Fibroblast of mammary gland (primary cell): ENCODE results near the gene F8.
"Not testable (repeated sequence)": the region's sequence is repeated elsewhere in the genome, so short reads cannot be mapped to it uniquely, and the experiment has no call there.

Experiments
- DNase-seq: peaks from one replicate; pipeline ENCODE4 v3.0.0-alpha.2; 2010; ENCODE audit warnings: low read depth
- H3K4me3 ChIP-seq: 2 replicates; pipeline ENCODE4 v1.5.1; 2011; ENCODE audit warnings: low read depth, mild to moderate bottlenecking, low read length, moderate library complexity; ENCODE audit not compliant: control insufficient read depth
- CTCF ChIP-seq: conservative IDR thresholded peaks from 2 replicates; pipeline ENCODE4 v1.5.1; 2011; ENCODE audit warnings: low read depth, low read length, inconsistent platforms; ENCODE audit not compliant: control insufficient read depth, insufficient read depth

Gene F8

GRCh38 chrX:154828016-154828408 lies 194.5 kb downstream of the F8 start:
- no peak for TF ChIP-seq CTCF
- no peak for DNase-seq
- no peak overlapping the region for H3K4me3 ChIP-seq

- DNase-seq: no peak
- H3K4me3 ChIP-seq: no peak overlapping the region
- no peak for TF ChIP-seq CTCF
Measured at GRCh38 chrX:154827194-154828015, 195.1 kb downstream of the F8 start.

GRCh38 chrX:154825586-154825985 lies 196.9 kb downstream of the F8 start:
- DNase-seq, H3K4me3 ChIP-seq: not testable (repeated sequence)

- no peak for TF ChIP-seq CTCF
- DNase-seq: no peak
- no peak overlapping the region for H3K4me3 ChIP-seq
Measured at GRCh38 chrX:154824638-154825037, 197.9 kb downstream of the F8 start.

GRCh38 chrX:154822029-154822428 lies 200.5 kb downstream of the F8 start:
- DNase-seq: no peak
- no peak for TF ChIP-seq CTCF
- H3K4me3 ChIP-seq: no peak overlapping the region

- H3K4me3 ChIP-seq: no peak overlapping the region
- TF ChIP-seq CTCF: no peak
- DNase-seq: no peak
Measured at GRCh38 chrX:154821523-154821922, 201.0 kb downstream of the F8 start.

GRCh38 chrX:154819771-154820341 lies 202.7 kb downstream of the F8 start:
- no peak overlapping the region for H3K4me3 ChIP-seq
- no peak for TF ChIP-seq CTCF
- DNase-seq: no peak
